ENCODE measurements around the gene ERG.

The ERG gene

GRCh38 chr21:38531039-38531541 is 32.8 kb upstream of the ERG start:
- no peak overlapping the region for H3K4me3 ChIP-seq (ENCODE audit: low read depth, low read length)
- no peak for TF ChIP-seq CTCF (IDR thresholded peaks at IDR 0.05; ENCODE audit: borderline replicate concordance, insufficient read depth, low read depth, low read length)

DNA sequence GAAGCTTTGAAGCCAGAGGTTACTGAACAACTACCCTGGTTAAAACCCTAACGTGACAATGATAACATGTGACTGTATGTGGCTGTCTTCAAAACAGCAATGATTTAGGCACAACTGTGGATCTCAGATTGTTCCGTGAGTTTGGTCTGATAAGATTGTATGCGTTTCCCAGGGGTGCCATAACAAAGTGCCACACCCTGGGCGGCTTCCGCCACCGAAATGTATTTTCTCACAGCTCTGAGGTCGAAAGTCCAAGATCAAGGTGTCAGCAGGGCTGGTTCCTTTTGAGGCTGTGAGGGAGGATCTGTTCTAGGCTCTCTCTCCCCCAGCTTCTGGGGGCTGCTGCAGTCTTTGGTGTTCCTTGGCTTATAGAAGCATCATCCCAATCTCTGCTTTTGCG is 29.5 kb upstream of the ERG start:
- no peak for TF ChIP-seq CTCF (IDR thresholded peaks at IDR 0.05; ENCODE audit: borderline replicate concordance, insufficient read depth, low read depth, low read length)
- H3K4me3 ChIP-seq (ENCODE audit: low read depth, low read length), result no peak overlapping the region

- TF ChIP-seq CTCF (IDR thresholded peaks at IDR 0.05; ENCODE audit: borderline replicate concordance, insufficient read depth, low read depth, low read length), result no peak
- H3K4me3 ChIP-seq (ENCODE audit: low read depth, low read length), result no peak overlapping the region
Measured at GRCh38 chr21:38525454-38525853, 27.2 kb upstream of the ERG start.

- no peak overlapping the region for H3K4me3 ChIP-seq (ENCODE audit: low read depth, low read length)
- no peak for TF ChIP-seq CTCF (IDR thresholded peaks at IDR 0.05; ENCODE audit: borderline replicate concordance, insufficient read depth, low read depth, low read length)
Measured at GRCh38 chr21:38524168-38525153, 26.2 kb upstream of the ERG start.

DNA sequence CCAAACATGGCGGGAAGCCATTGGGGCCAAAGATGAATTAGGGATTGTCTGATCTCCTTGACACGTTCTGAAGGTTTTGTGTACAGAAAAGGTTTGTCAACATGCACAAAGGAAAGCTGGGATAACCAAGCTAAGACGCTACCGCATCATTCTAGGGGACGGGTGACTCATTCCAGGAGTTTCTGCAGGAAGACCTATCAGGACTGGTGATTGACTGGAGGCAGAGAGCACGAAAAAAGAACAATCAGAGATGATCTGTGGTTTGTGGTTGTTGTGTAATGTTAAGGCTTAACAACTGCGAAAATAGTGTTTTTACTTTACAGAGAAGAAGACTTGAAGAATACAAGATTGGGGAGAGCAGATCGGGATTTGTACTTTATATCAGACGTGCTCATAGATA is 22.2 kb upstream of the ERG start:
- TF ChIP-seq CTCF (IDR thresholded peaks at IDR 0.05; ENCODE audit: borderline replicate concordance, insufficient read depth, low read depth, low read length), result no peak

DNA sequence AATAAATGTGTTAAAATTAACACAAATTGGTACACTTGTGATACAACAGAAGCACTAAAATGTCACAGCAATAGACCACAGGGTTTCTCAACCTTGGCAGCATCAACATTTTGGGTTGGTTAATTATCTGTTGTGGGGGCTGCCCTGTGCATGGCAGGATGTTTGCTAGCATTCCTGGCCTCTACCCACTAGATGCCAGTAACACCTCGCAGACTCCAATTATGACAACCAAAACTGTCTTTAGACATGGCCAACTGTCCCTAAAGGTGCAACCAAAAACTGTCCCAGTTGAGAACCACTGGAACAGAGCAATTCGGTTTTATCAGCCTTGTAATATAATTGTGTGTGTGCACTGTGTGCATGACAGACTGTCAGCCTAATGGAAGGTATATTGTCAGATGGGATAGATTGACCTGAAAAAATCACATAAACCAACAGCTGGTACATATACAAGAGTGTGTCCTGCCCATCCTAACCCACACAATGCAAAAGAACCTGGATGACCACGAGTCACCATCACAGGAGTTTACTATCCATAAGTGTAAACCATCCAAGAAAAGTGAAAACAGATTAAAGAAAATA is 13.5 kb upstream of the ERG start:
- TF ChIP-seq CTCF (IDR thresholded peaks at IDR 0.05; ENCODE audit: borderline replicate concordance, insufficient read depth, low read depth, low read length), result no peak
- no peak overlapping the region for H3K4me3 ChIP-seq (ENCODE audit: low read depth, low read length)

More for the DNA sequence above, 22.2 kb upstream of the ERG start:
- no peak overlapping the region for H3K4me3 ChIP-seq (ENCODE audit: low read depth, low read length)

All from GM12875 (cell line).